HCT116 (cell line): ENCODE results near the gene ROR2.

ENCODE experiments used
- CEBPB ChIP-seq: IDR thresholded peaks from 2 replicates; pipeline ENCODE4 v1.6.1; 2012; ENCODE audit warnings: low read depth
- EZH2 ChIP-seq: fragments of 200-600 bp; sonication (generic); IDR thresholded peaks from 2 replicates; pipeline ENCODE4 v1.6.1; 2017; ENCODE audit warnings: antibody characterized with exemption, mixed run types
- JUND ChIP-seq: IDR thresholded peaks from 2 replicates; pipeline ENCODE4 v1.6.1; 2012
- POLR2A ChIP-seq: IDR thresholded peaks from 2 replicates; pipeline ENCODE4 v1.7.0; 2011; ENCODE audit warnings: borderline replicate concordance; ENCODE audit not compliant: insufficient read depth, insufficient read length; ENCODE audit errors: extremely low read depth
- POLR2AphosphoS5 ChIP-seq: IDR thresholded peaks from 2 replicates; pipeline ENCODE4 v1.6.1; 2011; ENCODE audit warnings: mild to moderate bottlenecking, low read depth, low read length, moderate library complexity
- RAD21 ChIP-seq: IDR thresholded peaks from 2 replicates; pipeline ENCODE4 v1.6.1; 2012; ENCODE audit warnings: low read depth, mild to moderate bottlenecking
- SP1 ChIP-seq: IDR thresholded peaks from 2 replicates; pipeline ENCODE4 v1.6.1; 2012; ENCODE audit warnings: low read depth
- YY1 ChIP-seq: IDR thresholded peaks from 2 replicates; pipeline ENCODE4 v1.6.1; 2011; ENCODE audit warnings: low read length, low read depth, moderate library complexity, mild to moderate bottlenecking; ENCODE audit not compliant: insufficient replicate concordance; ENCODE audit errors: extremely low read depth
- ZFX ChIP-seq: fragments of 450-650 bp; IDR thresholded peaks from 2 replicates; pipeline ENCODE4 v1.6.1; 2017
- TF ChIP-seq, protein P1 (sequence below), 3 experiments: fragments of 200-600 bp in 1 of 3; sonication (generic) in 1 of 3; IDR thresholded peaks in 2 of 3; conservative IDR thresholded peaks in 1 of 3; 2 replicates each; pipeline ENCODE4 v1.5.1; 2012 to 2017; ENCODE audit warnings: low read depth in 2 of 3, low read length in 2 of 3, antibody characterized with exemption in 1 of 3, borderline replicate concordance in 1 of 3, control low read depth in 1 of 3, mild to moderate bottlenecking in 1 of 3, mixed read lengths in 1 of 3, mixed run types in 1 of 3, moderate library complexity in 1 of 3; ENCODE audit not compliant: insufficient read depth in 1 of 3
- TF ChIP-seq, protein P2 (sequence below): IDR thresholded peaks from 2 replicates; pipeline ENCODE4 v1.6.1; 2012; ENCODE audit warnings: low read depth
- TF ChIP-seq, protein P3 (sequence below): IDR thresholded peaks from 2 replicates; pipeline ENCODE4 v1.6.1; 2012
- TF ChIP-seq, protein P4 (sequence below): IDR thresholded peaks from 2 replicates; pipeline ENCODE4 v1.6.1; 2012

DNA sequence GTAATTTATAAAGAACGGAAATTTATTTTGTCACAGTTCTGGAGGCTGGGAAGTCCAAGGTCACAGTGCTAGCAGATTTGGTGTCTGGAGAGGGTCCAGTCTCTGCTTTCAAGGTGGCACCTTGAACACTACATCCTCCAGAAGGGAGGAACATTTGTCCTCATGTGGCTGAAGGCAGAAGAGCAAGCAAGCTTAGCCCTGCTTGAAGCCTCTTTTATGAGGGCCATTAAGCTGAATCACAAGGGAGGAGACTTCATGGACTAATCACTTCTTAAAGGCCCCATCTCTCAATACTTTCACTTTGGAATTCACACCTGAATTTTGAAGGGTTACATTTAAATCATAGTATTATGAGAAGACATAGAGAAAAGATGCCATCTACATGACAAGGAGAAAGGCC is 311.0 kb downstream of the ROR2 start:
- TF ChIP-seq, protein P1, sequence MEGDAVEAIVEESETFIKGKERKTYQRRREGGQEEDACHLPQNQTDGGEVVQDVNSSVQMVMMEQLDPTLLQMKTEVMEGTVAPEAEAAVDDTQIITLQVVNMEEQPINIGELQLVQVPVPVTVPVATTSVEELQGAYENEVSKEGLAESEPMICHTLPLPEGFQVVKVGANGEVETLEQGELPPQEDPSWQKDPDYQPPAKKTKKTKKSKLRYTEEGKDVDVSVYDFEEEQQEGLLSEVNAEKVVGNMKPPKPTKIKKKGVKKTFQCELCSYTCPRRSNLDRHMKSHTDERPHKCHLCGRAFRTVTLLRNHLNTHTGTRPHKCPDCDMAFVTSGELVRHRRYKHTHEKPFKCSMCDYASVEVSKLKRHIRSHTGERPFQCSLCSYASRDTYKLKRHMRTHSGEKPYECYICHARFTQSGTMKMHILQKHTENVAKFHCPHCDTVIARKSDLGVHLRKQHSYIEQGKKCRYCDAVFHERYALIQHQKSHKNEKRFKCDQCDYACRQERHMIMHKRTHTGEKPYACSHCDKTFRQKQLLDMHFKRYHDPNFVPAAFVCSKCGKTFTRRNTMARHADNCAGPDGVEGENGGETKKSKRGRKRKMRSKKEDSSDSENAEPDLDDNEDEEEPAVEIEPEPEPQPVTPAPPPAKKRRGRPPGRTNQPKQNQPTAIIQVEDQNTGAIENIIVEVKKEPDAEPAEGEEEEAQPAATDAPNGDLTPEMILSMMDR (IDR thresholded peaks at IDR 0.05 in 2 of 3, conservative IDR thresholded peaks at IDR 0.05 in 1 of 3; ENCODE audit: borderline replicate concordance in 1 of 3, insufficient read depth in 1 of 3, low read depth in 2 of 3, low read length in 2 of 3), result no peak
- TF ChIP-seq YY1, result no peak
- no peak for TF ChIP-seq EZH2
- TF ChIP-seq, protein P2, sequence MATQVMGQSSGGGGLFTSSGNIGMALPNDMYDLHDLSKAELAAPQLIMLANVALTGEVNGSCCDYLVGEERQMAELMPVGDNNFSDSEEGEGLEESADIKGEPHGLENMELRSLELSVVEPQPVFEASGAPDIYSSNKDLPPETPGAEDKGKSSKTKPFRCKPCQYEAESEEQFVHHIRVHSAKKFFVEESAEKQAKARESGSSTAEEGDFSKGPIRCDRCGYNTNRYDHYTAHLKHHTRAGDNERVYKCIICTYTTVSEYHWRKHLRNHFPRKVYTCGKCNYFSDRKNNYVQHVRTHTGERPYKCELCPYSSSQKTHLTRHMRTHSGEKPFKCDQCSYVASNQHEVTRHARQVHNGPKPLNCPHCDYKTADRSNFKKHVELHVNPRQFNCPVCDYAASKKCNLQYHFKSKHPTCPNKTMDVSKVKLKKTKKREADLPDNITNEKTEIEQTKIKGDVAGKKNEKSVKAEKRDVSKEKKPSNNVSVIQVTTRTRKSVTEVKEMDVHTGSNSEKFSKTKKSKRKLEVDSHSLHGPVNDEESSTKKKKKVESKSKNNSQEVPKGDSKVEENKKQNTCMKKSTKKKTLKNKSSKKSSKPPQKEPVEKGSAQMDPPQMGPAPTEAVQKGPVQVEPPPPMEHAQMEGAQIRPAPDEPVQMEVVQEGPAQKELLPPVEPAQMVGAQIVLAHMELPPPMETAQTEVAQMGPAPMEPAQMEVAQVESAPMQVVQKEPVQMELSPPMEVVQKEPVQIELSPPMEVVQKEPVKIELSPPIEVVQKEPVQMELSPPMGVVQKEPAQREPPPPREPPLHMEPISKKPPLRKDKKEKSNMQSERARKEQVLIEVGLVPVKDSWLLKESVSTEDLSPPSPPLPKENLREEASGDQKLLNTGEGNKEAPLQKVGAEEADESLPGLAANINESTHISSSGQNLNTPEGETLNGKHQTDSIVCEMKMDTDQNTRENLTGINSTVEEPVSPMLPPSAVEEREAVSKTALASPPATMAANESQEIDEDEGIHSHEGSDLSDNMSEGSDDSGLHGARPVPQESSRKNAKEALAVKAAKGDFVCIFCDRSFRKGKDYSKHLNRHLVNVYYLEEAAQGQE, result no peak
- TF ChIP-seq, protein P3, sequence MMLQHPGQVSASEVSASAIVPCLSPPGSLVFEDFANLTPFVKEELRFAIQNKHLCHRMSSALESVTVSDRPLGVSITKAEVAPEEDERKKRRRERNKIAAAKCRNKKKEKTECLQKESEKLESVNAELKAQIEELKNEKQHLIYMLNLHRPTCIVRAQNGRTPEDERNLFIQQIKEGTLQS, result no peak
- no peak for TF ChIP-seq POLR2AphosphoS5
- TF ChIP-seq, protein P4, sequence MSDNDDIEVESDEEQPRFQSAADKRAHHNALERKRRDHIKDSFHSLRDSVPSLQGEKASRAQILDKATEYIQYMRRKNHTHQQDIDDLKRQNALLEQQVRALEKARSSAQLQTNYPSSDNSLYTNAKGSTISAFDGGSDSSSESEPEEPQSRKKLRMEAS, result no peak
- TF ChIP-seq SP1, result no peak
- no peak for TF ChIP-seq CEBPB
- no peak for TF ChIP-seq RAD21
- TF ChIP-seq POLR2A, result no peak
- TF ChIP-seq ZFX, result no peak
- TF ChIP-seq JUND, result no peak
